MCF 10A (cell line): Measurements from ENCODE around the gene RAB31. TPM values are rescaled to one million over a fixed set of nuclear protein-coding genes. Genes with fewer than 3 reads are reported as not detected.

Experiments
- BruUV-seq: library from RNA; stranded (reverse); fragments of 400-500 nt; replicated peaks from 2 replicates; lab custom pipeline; 2021; lab: Mats Ljungman, UMichigan
- CTCF ChIA-PET: fragments of 300-600 bp; sonication (Branson Sonifier 250); formaldehyde crosslinking; extraction: SDS; loops from one replicate; lab custom pipeline; 2021; ENCODE audit warnings: antibody characterized with exemption, inconsistent platforms; lab: Yijun Ruan, JAX
- POLR2A ChIA-PET: fragments of 300-600, 350-650 bp; sonication (Branson Sonifier 250); formaldehyde crosslinking; extraction: SDS; loops from one replicate; lab custom pipeline; 2020; ENCODE audit warnings: antibody characterized with exemption, inconsistent platforms; lab: Yijun Ruan, JAX
- DNase-seq: peaks from one replicate; pipeline ENCODE4 v3.0.0-alpha.2; 2018; ENCODE audit not compliant: unreplicated experiment
- H3K27ac Mint-ChIP-seq: one replicate; pipeline ENCODE4 v1.8.0; 2022; ENCODE audit warnings: mild to moderate bottlenecking, low read depth, mixed read lengths; ENCODE audit not compliant: unreplicated experiment
- H3K27me3 Mint-ChIP-seq: one replicate; pipeline ENCODE4 v1.8.0; 2022; ENCODE audit warnings: mixed read lengths; ENCODE audit not compliant: insufficient read depth, unreplicated experiment
- H3K36me3 Mint-ChIP-seq: one replicate; pipeline ENCODE4 v1.8.0; 2022; ENCODE audit warnings: mild to moderate bottlenecking, moderate library complexity, mixed read lengths; ENCODE audit not compliant: insufficient read depth, unreplicated experiment
- H3K4me1 Mint-ChIP-seq: one replicate; pipeline ENCODE4 v1.8.0; 2022; ENCODE audit warnings: mixed read lengths; ENCODE audit not compliant: insufficient read depth, unreplicated experiment
- H3K4me3 Mint-ChIP-seq: one replicate; pipeline ENCODE4 v1.8.0; 2022; ENCODE audit warnings: mild to moderate bottlenecking, moderate library complexity, mixed read lengths; ENCODE audit not compliant: unreplicated experiment
- H3K9me3 Mint-ChIP-seq: one replicate; pipeline ENCODE4 v1.8.0; 2022; ENCODE audit warnings: mixed read lengths; ENCODE audit not compliant: unreplicated experiment
- intact Hi-C: fragments of 100-400 bp; cut with micrococcal nuclease; formaldehyde crosslinking; loops from 2 replicates; pipeline ENCODE4 v1.14.1; 2022
- total RNA-seq: library from RNA; stranded (reverse); gene quantifications from 2 replicates; pipeline ENCODE4 v1.2.3, GENCODE V29; 2022
- TF ChIP-seq, protein P1 (sequence below): fragments of 200-600 bp; IDR thresholded peaks from one replicate; pipeline ENCODE4 v1.8.0; 2022; ENCODE audit warnings: antibody characterized with exemption, mild to moderate bottlenecking; ENCODE audit not compliant: unreplicated experiment

The RAB31 gene
- total RNA-seq, 1 experiment from 2014 or later: 6.1 TPM

DNA sequence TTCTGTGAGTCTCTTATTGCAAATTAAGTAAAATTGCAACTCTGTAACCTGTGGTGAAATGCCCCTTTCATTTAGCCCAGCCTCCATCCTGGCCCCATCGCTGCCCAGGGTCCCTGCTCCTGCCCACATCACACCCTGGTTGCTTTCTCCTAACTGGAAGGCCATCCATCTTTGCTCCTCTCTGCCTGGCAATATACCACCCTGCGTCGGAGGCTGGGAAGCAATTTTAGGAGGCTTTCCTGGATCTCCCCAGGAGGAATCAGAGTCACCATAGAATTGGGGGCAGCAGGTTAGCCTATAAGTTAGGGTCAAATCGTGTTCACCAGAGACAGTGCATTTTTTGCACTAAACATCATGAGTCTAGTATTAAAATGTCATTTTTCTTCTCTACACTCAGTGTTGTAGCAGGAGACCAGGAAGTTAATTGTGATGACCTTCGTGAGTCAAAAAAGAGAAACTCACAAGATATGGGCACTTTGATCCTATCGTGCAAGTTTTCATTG is 163.2 kb downstream of the RAB31 start:
- Mint-ChIP-seq H3K27ac (peak overlapping the region; percentile 35), H3K36me3 (peaks cover 6% of the 10 kb centered on the region), H3K9me3 (peaks cover 2% of the 10 kb centered on the region), H3K4me3 (peak overlapping the region; percentile 25), H3K4me1 (peaks cover 39% of the 10 kb centered on the region), H3K27me3 (no peaks in the 10 kb centered on the region)
- intact Hi-C loops: no loop called here
- no peak for DNase-seq
- POLR2A ChIA-PET: interaction anchor here (1.1 to 3.4 kb wide), 4 partner anchors 10 to 88 kb away, joined by 3 to 39 read pairs (median 10); partner anchors contain the start of gene VAPA
- BruUV-seq: no TSS peak
- CTCF ChIA-PET: interaction anchor here (0.8 kb wide), 1 partner anchor 132 kb away, joined by 3 read pairs; no protein-coding TSS in a partner anchor
- TF ChIP-seq, protein P1, sequence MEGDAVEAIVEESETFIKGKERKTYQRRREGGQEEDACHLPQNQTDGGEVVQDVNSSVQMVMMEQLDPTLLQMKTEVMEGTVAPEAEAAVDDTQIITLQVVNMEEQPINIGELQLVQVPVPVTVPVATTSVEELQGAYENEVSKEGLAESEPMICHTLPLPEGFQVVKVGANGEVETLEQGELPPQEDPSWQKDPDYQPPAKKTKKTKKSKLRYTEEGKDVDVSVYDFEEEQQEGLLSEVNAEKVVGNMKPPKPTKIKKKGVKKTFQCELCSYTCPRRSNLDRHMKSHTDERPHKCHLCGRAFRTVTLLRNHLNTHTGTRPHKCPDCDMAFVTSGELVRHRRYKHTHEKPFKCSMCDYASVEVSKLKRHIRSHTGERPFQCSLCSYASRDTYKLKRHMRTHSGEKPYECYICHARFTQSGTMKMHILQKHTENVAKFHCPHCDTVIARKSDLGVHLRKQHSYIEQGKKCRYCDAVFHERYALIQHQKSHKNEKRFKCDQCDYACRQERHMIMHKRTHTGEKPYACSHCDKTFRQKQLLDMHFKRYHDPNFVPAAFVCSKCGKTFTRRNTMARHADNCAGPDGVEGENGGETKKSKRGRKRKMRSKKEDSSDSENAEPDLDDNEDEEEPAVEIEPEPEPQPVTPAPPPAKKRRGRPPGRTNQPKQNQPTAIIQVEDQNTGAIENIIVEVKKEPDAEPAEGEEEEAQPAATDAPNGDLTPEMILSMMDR: no peak

DNA sequence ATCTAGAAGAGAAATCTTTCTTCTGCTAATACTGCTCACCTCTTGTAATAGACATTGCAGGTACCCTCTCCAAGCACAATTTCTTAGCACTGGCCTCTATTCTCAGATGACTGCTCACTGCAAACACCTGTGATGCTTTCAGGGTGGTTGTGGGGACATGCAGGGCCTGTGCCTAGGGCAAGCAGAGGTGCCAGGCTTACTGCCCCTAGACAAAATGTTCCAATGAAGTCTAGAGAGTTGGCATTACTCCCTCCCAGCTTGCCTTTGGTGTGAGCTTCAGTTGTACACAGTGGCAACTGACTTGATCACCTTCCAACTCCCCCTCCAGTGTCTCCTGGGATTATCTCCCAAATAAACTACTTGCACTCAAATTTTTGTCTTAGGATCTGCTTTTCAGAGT is 164.7 kb downstream of the RAB31 start:
- intact Hi-C loops: no loop called here
- peaks cover 5% of the 10 kb centered on the region for H3K36me3 Mint-ChIP-seq
- no peaks in the 10 kb centered on the region for H3K9me3 Mint-ChIP-seq
- no peaks in the 10 kb centered on the region for H3K27me3 Mint-ChIP-seq
- no peak for DNase-seq
- H3K27ac Mint-ChIP-seq: no peak overlapping the region
- no peak overlapping the region for H3K4me3 Mint-ChIP-seq
- no TSS peak for BruUV-seq
- ChIA-PET POLR2A (no interaction called here), CTCF (no interaction called here)
- peaks cover 44% of the 10 kb centered on the region for H3K4me1 Mint-ChIP-seq
- TF ChIP-seq, protein P1: no peak

DNA sequence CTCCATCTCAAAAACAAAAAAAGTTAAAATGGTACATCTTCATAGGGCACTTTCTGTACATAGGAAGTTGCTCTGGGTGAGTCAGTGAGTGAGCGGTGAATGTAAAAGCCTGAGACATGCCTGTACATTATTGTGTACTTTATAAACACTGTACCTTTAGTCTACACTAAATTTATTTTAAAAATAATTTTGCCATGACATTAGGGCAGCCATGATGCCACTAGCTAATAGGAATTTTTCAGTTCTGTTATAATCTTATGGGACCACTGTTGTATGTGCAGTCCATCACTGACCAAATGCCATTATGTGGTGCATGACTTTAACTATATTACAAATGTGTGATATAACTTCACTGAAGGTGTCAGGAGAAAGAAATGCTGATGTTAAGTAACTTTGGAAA is 166.6 kb downstream of the RAB31 start:
- Mint-ChIP-seq H3K27me3 (no peaks in the 10 kb centered on the region), H3K36me3 (no peaks in the 10 kb centered on the region), H3K27ac (no peak overlapping the region), H3K4me1 (peaks cover 30% of the 10 kb centered on the region), H3K9me3 (no peaks in the 10 kb centered on the region), H3K4me3 (no peak overlapping the region)
- no TSS peak for BruUV-seq
- TF ChIP-seq, protein P1: no peak
- ChIA-PET POLR2A (interaction anchor here (3.3 kb wide), 1 partner anchor 39 kb away, joined by 41 read pairs; the partner anchor contains the start of gene VAPA), CTCF (interaction anchor here (0.7 kb wide), 1 partner anchor 695 kb away, joined by 3 read pairs; no protein-coding TSS in a partner anchor)
- intact Hi-C loops: loop anchor here (5.0 kb wide), 1 partner anchor 43 kb away; no protein-coding TSS in a partner anchor
- DNase-seq: peak; percentile 8

DNA sequence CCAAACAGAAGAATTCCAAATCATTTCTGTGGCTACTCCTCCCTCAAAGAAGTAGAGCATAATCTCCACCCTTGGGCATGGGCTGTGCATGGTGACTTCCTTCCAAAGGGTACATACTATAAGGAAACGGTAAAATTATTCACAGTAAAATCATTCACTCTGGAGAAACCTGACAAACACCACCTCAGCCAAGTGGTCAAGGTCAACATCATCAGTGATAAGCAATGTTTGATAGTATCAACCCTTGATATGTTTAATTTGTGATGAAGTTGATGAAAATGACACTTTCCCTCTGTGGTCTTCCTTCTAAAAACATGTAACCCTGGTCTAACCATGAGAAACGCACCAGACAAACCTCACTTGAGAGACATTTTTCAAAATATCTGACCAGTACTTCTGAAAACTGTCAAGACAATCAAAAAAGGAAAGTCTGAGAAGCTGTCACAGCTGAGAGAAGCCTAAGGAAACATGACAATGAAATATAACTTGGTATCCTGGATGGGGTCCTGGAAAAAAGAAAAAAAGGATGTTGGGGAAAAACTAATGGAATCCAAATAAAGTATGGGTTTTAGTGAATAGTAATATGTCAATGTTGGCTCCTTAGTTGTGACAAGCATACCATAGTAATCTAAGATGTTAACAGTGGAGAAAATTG is 168.2 kb downstream of the RAB31 start:
- Mint-ChIP-seq H3K9me3 (no peaks in the 10 kb centered on the region), H3K36me3 (no peaks in the 10 kb centered on the region), H3K4me1 (peaks cover 14% of the 10 kb centered on the region), H3K27me3 (no peaks in the 10 kb centered on the region), H3K4me3 (peak overlapping the region; percentile 53), H3K27ac (peak overlapping the region; percentile 60)
- TF ChIP-seq, protein P1: no peak
- intact Hi-C loops: loop anchor here (5.0 kb wide), 1 partner anchor 41 kb away; no protein-coding TSS in a partner anchor
- POLR2A ChIA-PET: interaction anchor here (0.7 to 3.3 kb wide), 10 partner anchors 8 to 49 kb away, joined by 3 to 41 read pairs (median 4); partner anchors contain the start of genes TXNDC2 and VAPA
- no TSS peak for BruUV-seq
- CTCF ChIA-PET: interaction anchor here (0.6 to 1.3 kb wide), 3 partner anchors 10 to 59 kb away, joined by 3 to 6 read pairs (median 3); partner anchors contain the start of gene TXNDC2
- DNase-seq: no peak
